ENCODE data around the gene MMP24OS. TPM values are rescaled to one million over a fixed set of nuclear protein-coding genes. Genes with fewer than 3 reads are reported as not detected.
A peak's percentile ranks its signal among the peaks of the same experiment; 100 is the strongest.

The MMP24OS gene
- 10 to 100 TPM; 16.2 to 70.7 (median 37.9) TPM for total RNA-seq
- polyA plus RNA-seq: 10 to 100 TPM; 27.3 to 82.4 (median 58.3) TPM
- long read RNA-seq, donor 1, transcript MMP24OS-201 (2 exons, 867 nt): major isoform, 9 of 14 reads
- long read RNA-seq, donor 1, partial matches to known transcripts: 0 of 14 reads
- long read RNA-seq, donor 1, other reads (novel, unspliced or antisense): 0 of 14 reads
- long read RNA-seq, donor 2, transcript MMP24OS-201 (2 exons, 867 nt): major isoform, 7 of 16 reads
- long read RNA-seq, donor 2, partial matches to known transcripts: 0 of 16 reads
- long read RNA-seq, donor 2, other reads (novel, unspliced or antisense): 0 of 16 reads
- long read RNA-seq, donor 3, transcript MMP24OS-201 (2 exons, 867 nt): major isoform, 7 of 13 reads
- long read RNA-seq, donor 3, partial matches to known transcripts: 0 of 13 reads
- long read RNA-seq, donor 3, other reads (novel, unspliced or antisense): 0 of 13 reads
- long read RNA-seq, donor 4, partial matches to known transcripts: 0 of 3 reads
- long read RNA-seq, donor 4, other reads (novel, unspliced or antisense): 0 of 3 reads
- long read RNA-seq, donor 5, transcript MMP24OS-209 (2 exons, 712 nt): minor isoform, 5 of 27 reads
- long read RNA-seq, donor 5, transcript MMP24OS-201 (2 exons, 867 nt): major isoform, 13 of 27 reads
- long read RNA-seq, donor 5, partial matches to known transcripts: 7 of 27 reads
- long read RNA-seq, donor 5, other reads (novel, unspliced or antisense): 0 of 27 reads
- long read RNA-seq, donor 6, transcript MMP24OS-201 (2 exons, 867 nt): major isoform, 25 of 53 reads
- long read RNA-seq, donor 6, transcript MMP24OS-209 (2 exons, 712 nt): minor isoform, 15 of 53 reads
- long read RNA-seq, donor 6, transcript MMP24OS-211 (1 exons, 1,542 nt): minor isoform, 10 of 53 reads
- long read RNA-seq, donor 6, partial matches to known transcripts: 0 of 53 reads
- long read RNA-seq, donor 6, other reads (novel, unspliced or antisense): 0 of 53 reads
- long read RNA-seq, donor 7, transcript MMP24OS-201 (2 exons, 867 nt): major isoform, 12 of 17 reads
- long read RNA-seq, donor 7, transcript MMP24OS-209 (2 exons, 712 nt): minor isoform, 5 of 17 reads
- long read RNA-seq, donor 7, partial matches to known transcripts: 0 of 17 reads
- long read RNA-seq, donor 7, other reads (novel, unspliced or antisense): 0 of 17 reads
- long read RNA-seq, donor 8, transcript MMP24OS-209 (2 exons, 712 nt): minor isoform, 7 of 23 reads
- long read RNA-seq, donor 8, transcript MMP24OS-201 (2 exons, 867 nt): major isoform, 13 of 23 reads
- long read RNA-seq, donor 8, partial matches to known transcripts: 0 of 23 reads
- long read RNA-seq, donor 8, other reads (novel, unspliced or antisense): 0 of 23 reads
- long read RNA-seq, donor 9, transcript MMP24OS-209 (2 exons, 712 nt): minor isoform, 5 of 21 reads
- long read RNA-seq, donor 9, transcript MMP24OS-201 (2 exons, 867 nt): major isoform, 15 of 21 reads
- long read RNA-seq, donor 9, partial matches to known transcripts: 0 of 21 reads
- long read RNA-seq, donor 9, other reads (novel, unspliced or antisense): 0 of 21 reads
- long read RNA-seq, donor 10, transcript MMP24OS-201 (2 exons, 867 nt): major isoform, 6 of 9 reads
- long read RNA-seq, donor 10, partial matches to known transcripts: 0 of 9 reads
- long read RNA-seq, donor 10, other reads (novel, unspliced or antisense): 0 of 9 reads

GRCh38 chr20:35277531-35278395 lies at the start of gene MMP24OS:
Gene MMP24OS (minus strand): TSS chr20:35278122. CDS start chr20:35277929, 193 bp downstream.
- intact Hi-C loops (cut with DNase I; ENCODE audit: low total_unique reads): no loop called here
- Histone ChIP-seq H3K27ac (peak within 1 kb of the TSS; percentile 96 to 99 (median 99)), H3K27me3 (no peaks in the 10 kb centered on the region), H3K36me3 (peaks cover 18 to 76% (median 69%) of the 10 kb centered on the region in 4 donors), H3K9me3 (no peaks in the 10 kb centered on the region), H3K4me3 (peak within 1 kb of the TSS; percentile 70 to 93 (median 78)), H3K4me1 (peaks cover 18 to 63% (median 57%) of the 10 kb centered on the region in 4 donors)
- TF ChIP-seq POLR2A (IDR thresholded peaks at IDR 0.05) (peak in 2 of 4 donors; percentile 86 to 91), POLR2AphosphoS5 (IDR thresholded peaks at IDR 0.05) (peak; percentile 96 to 99 (median 99)), EP300 (IDR thresholded peaks at IDR 0.05) (no peak)
- TF ChIP-seq, protein P1, sequence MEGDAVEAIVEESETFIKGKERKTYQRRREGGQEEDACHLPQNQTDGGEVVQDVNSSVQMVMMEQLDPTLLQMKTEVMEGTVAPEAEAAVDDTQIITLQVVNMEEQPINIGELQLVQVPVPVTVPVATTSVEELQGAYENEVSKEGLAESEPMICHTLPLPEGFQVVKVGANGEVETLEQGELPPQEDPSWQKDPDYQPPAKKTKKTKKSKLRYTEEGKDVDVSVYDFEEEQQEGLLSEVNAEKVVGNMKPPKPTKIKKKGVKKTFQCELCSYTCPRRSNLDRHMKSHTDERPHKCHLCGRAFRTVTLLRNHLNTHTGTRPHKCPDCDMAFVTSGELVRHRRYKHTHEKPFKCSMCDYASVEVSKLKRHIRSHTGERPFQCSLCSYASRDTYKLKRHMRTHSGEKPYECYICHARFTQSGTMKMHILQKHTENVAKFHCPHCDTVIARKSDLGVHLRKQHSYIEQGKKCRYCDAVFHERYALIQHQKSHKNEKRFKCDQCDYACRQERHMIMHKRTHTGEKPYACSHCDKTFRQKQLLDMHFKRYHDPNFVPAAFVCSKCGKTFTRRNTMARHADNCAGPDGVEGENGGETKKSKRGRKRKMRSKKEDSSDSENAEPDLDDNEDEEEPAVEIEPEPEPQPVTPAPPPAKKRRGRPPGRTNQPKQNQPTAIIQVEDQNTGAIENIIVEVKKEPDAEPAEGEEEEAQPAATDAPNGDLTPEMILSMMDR (IDR thresholded peaks at IDR 0.05): peak in 1 of 7 experiments; percentile 15
- 0 to 1% (median 0%) methylated on average over 13 to 75 of the region's 76 CpGs for WGBS, 5 donors
- peak; percentile 94 to 97 for DNase-seq

GRCh38 chr20:35327074-35327976 lies 49.4 kb upstream of the MMP24OS start:
- no peak overlapping the region for H3K4me3 ChIP-seq
- peak overlapping the region; percentile 46 to 75 (median 63) for H3K27ac ChIP-seq
- 80 to 85% (median 83%) methylated on average over 4 of the region's 4 CpGs for WGBS, 5 donors
- H3K36me3 ChIP-seq: no peaks in the 10 kb centered on the region
- peak; percentile 58 to 64 for DNase-seq
- intact Hi-C loops (cut with DNase I; ENCODE audit: low total_unique reads): no loop called here
- H3K4me1 ChIP-seq: peaks cover 5 to 36% (median 23%) of the 10 kb centered on the region in 4 donors
- no peaks in the 10 kb centered on the region for H3K27me3 ChIP-seq
- no peak for TF ChIP-seq POLR2A (IDR thresholded peaks at IDR 0.05)
- peak in 2 of 3 donors; percentile 64 to 86 for TF ChIP-seq POLR2AphosphoS5 (IDR thresholded peaks at IDR 0.05)
- H3K9me3 ChIP-seq: no peaks in the 10 kb centered on the region

- peaks cover 5 to 36% (median 22%) of the 10 kb centered on the region in 4 donors for H3K4me1 ChIP-seq
- no peak for TF ChIP-seq EP300 (IDR thresholded peaks at IDR 0.05)
- TF ChIP-seq, protein P1 (IDR thresholded peaks at IDR 0.05): no peak
- TF ChIP-seq POLR2AphosphoS5 (IDR thresholded peaks at IDR 0.05): no peak
- TF ChIP-seq POLR2A (IDR thresholded peaks at IDR 0.05): no peak
- H3K27ac ChIP-seq: peak overlapping the region; percentile 52 to 80 (median 66)
- no peak overlapping the region for H3K4me3 ChIP-seq
- H3K36me3 ChIP-seq: no peaks in the 10 kb centered on the region
- WGBS, 5 donors: 79 to 95% (median 84%) methylated on average over 3 of the region's 3 CpGs
- DNase-seq: no peak
- intact Hi-C loops (cut with DNase I; ENCODE audit: low total_unique reads): no loop called here
- H3K27me3 ChIP-seq: no peaks in the 10 kb centered on the region
- no peaks in the 10 kb centered on the region for H3K9me3 ChIP-seq
Observed at GRCh38 chr20:35326740-35327073, 48.8 kb upstream of the MMP24OS start.
